Activated CD4-positive, alpha-beta T cell treated with anti-CD3 and anti-CD28 coated beads, Interleukin-2, Interleukin-4, amounts not matched to agents 100 ng/mL and 50 ng/mL, durations not matched to agents 16 hours and 8 hours (primary cell): Measurements from ENCODE around the gene STX16.

Source experiments
- DNase-seq: peaks from one replicate; pipeline ENCODE4 v3.0.0-alpha.2; 2020; ENCODE audit warnings: low spot score

STX16 gene

DNA sequence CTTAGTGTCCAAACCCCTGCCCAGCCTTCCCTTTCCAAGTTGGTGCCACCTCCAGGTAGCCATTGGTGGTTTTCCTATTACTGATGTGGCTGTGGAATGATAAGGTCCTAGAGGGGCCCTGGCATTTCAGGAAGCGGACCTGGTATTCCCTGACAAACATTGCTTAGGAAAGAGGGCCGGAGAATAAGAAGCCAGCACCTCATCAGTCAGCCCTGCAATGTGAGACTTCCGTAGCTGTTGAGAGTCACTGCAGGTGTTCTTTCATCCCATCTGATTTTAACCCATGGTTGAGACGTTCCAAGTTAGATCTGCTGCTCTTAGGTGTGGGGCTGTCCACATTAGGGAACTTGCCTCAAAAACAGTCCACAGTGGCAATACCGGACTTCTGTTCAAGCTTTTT lies 26.7 kb downstream of the STX16 start:
- DNase-seq, result no peak

DNA sequence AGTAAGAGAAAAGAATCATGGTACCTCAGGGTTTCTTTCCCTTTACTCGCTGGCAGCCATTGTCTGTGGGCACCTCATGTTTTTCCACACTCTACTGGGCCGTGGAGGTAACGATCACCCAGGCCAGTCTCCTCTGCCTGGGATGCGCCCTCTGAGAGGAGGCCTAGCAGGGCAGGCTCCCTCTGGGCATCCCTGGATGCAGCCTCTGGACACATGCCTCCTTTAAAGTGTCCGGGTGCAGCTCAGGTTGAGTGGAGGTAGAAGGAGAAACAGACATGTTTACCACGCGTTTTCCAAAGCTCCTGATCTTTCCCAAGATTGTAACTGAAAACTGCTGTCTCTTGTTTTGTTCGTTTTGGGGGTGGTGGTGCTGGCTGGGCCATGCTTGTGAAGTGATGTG lies 27.7 kb downstream of the STX16 start:
- no peak for DNase-seq

DNA sequence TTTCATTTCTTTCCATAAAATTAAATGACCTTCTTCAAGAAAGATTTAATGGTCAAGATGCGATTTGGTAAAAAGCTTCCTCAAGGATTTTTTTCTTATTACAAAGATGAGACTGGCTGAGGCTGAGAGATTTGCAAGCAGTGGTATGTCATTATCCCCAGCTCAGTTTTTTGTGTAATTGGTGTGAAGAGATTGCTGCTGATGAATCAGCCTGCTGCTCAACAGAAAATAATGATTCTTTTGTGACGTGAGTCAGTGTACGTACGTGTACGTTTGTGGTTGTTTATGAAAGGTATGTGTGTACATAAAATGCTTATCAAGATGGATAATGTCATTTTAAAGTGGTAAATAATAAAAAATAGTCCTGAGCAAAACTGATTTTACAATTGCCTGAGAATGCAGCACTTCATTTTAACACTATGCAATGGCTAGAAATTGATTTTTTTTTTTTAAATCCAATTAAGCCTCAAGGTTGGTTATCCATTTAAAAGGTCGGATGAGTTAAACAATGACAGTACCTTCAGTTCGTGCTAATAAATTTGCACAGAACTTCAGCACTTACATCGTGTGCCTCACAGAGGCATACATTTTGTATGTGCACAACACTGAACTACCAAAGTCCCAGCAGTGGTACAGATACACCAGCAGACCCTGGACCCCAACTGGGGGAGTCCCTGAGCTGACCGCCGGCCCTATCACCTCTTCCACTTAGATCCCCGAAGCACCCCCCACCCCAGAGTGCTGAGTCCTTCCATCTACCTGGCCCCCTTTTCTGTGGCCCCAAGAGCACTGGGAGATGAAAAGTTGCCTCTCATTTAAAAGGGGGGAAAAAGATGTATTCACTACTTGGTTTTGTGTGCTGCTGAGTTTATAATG lies 31.8 kb downstream of the STX16 start:
- DNase-seq, result no peak

DNA sequence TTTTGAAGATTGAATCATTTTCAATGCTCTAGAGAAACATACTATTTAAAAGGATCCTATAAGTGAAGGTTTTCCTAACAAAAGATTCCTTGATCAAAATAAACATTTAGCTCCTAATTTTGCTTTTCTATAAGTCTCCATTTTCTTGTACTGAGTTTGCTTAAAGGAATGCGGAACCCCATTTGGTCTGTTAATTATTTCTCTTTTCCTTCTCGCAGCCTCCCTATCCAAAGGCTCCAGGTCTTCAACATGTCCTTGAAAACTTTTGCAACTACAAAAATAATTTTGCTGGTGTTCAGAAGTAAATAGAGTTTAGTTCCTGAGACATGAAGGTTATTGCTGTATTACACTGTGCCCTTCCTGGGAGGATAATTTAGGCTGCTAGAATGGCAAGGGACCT lies 33.2 kb downstream of the STX16 start:
- no peak for DNase-seq

DNA sequence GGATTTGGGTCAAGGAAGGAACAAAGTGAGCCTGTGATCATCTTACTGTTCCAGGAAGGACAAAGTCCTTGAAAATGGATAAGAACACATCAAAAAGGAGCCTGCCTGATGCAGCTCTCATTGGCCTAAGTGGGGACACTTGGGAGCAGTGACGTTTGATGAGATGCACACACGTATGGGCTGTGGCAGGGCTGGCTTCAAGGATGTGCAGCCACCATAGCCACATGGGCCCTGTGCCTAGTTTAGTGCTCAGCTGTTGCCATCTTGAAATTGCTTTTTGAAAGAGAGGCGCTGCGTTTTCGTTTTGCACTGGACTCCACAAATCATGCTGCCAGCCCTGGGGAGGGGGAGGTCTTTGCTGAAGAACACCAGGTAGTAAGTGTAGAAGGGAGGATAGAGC lies 34.9 kb downstream of the STX16 start:
- DNase-seq, result no peak

DNA sequence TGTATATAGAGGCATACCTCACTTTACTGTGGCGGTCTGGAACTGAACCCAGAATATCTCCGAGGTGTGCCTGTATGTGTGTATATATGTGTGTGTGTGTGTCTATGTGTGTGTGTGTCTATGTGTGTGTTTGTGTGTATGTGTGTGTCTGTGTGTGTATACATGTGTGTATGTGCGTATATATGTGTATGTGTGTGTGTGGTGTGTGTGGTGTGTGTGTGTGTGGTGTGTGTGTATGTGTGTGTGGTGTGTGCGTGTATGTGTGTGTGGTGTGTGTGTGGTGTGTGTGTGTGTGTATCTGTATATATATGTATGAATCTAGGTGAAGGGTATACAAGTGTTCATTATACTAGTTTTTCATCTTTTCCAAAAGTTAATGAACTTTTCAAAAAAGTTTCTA lies 37.3 kb downstream of the STX16 start:
- no peak for DNase-seq

DNA sequence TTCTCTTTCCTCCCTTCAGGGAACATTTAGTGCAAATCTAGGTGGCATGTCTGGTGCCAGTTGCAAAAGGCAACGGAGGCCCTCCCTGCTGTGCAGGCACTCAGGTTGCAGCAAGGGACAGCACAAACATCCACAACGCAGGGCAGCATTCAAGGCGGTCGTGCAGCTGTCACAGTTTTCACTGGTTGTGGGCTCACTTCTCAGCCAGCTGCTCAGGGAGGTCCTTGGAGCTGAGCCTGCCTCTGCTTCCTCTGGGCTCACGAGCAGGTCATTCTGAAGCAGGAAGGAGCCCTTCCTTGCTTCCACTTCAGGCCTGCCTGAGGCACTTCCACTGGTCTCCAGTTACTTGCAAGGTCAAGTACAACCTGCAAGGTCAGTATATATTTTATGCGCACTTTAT lies 37.8 kb downstream of the STX16 start:
- no peak for DNase-seq

DNA sequence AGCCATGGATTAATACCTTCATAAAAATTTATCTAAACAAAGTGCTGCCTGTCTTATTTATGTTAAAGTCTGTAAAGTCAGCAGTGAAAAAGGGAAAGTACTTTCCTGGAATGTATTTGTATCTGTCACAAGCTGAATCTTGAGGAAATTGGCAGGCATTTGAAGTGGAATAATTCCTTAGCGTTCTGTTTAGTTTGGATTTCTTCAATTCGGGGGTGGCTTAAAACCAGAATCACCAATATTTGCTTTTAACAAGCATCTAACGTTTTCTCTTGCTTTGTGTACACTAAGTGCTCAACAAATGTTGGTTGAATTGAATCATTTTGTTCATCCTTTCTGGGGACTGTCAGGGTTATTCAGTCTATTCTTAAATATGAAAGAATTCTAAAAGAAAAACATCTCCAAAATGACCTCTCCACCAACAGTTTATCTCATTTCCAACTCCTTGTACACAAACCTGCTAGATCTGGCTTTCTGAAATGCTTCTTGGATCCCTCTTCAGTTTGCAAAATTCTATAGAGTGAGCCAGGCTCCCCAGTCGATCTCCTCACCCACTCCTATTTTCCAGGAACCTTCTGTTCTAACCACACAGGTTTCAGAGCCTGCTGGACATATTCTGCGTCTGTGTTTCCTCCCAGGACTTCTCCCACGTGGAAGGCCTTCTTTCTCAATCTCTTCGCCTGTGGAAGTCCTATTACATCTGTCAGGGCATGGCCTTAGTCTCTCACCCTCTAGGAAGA lies 39.5 kb downstream of the STX16 start:
- no peak for DNase-seq

DNA sequence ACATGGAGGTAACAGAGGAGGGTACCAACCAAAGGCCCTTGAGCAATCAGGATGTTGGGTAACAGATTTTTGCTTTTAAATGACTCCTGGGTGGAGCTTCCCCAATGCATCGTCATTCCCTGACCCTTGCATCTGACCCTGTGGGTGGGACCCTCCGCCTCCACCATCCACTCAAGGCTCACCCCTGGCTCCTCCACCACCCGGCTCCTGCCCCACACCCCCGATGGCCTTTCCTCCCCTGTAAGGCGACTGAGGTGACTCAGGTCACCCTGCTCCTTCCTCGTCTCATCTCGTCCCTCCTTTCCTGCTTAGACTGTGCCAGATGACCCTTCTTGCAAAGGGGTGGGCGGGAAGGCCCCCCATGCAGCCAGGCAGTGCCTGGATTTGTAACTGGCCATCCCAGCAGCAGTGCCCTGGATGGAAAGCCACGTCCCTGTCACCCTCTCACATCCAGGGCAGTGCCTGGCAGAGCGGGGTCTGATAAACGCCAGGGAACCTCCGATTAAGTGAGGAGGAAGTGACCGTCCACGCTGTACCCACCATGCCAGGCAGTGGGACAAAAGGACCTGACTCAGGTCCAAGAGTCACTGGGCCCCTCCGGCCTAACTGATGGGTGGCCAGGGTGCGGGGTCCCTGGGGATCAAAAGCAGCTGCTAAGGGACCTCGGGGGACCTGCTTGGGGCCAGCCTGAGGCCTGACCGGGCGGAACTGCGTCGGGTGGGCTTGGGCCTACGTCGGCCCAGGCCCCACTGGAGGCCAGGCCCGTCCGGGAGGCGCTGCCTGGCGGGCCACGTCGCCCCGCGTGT lies 40.9 kb downstream of the STX16 start:
- no peak for DNase-seq

DNA sequence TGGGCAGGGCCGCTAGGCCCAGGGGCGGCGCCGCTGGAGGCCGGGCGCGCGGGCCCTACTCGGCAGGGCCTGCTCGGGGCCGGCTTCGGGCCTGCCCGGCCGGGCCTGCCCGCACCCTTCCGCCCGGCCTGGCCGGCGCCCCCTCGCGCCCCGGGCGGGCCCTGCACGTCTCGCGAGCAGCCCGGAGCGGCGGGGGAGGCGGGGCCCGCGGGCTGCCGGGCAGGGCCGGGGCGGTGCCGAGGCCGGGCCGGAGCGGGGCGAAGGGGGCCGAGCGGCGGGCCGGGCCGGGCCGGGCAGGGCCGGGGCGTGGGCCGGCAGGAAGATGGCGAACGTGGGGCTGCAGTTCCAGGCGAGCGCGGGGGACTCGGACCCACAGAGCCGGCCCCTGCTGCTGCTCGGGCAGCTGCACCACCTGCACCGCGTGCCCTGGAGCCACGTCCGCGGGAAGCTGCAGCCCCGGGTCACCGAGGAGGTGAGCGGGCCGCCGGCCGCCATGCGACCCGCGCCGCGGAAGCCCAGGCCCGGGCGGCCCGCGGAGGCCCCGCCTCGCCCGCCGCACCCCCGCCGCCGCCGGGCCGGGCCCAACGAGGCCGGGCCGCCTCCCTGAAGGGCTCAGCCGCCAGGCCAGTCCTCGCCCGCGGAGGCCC lies 41.6 kb downstream of the STX16 start, which contains the start of gene NPEPL1:
NPEPL1 (plus strand) TSS at position 222 of the 647 bp plus-strand sequence; CDS start at position 323, 101 bp downstream.
- peak; percentile 44 for DNase-seq

DNA sequence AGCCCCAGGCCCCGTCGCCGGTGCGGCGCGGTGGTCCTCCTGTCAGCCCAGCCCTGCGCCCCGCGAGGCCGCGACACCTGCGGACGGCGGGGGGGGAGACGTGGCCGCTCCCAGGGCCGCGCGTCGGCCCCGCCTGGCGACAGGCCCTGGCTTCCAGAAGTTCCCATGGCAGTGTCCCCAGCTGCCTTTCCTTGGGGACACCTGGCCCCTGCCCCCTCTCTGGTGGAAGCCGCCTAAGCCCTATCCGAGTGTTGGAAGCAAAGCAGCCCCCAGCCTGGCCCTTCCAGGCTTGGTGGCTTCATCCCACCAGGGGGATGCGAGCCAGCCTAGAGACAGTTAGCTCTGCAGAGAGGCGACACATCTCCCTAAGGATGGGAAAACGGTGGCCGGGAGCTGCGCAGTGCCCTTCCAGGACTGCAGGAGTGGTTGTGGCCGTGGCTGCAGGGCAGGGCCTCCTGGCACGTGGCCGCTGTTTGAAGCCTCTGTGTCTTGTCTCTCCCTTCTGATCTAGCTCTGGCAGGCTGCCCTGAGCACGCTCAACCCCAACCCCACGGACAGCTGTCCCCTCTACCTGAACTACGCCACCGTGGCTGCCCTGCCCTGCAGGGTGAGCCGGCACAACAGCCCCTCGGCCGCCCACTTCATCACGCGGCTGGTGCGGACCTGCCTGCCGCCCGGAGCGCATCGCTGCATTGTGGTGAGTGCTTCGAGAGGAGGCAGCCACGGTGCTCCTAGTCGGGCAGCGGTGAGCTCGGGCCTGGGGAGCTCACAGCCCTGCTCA lies 42.3 kb downstream of the STX16 start:
- DNase-seq, result no peak

DNA sequence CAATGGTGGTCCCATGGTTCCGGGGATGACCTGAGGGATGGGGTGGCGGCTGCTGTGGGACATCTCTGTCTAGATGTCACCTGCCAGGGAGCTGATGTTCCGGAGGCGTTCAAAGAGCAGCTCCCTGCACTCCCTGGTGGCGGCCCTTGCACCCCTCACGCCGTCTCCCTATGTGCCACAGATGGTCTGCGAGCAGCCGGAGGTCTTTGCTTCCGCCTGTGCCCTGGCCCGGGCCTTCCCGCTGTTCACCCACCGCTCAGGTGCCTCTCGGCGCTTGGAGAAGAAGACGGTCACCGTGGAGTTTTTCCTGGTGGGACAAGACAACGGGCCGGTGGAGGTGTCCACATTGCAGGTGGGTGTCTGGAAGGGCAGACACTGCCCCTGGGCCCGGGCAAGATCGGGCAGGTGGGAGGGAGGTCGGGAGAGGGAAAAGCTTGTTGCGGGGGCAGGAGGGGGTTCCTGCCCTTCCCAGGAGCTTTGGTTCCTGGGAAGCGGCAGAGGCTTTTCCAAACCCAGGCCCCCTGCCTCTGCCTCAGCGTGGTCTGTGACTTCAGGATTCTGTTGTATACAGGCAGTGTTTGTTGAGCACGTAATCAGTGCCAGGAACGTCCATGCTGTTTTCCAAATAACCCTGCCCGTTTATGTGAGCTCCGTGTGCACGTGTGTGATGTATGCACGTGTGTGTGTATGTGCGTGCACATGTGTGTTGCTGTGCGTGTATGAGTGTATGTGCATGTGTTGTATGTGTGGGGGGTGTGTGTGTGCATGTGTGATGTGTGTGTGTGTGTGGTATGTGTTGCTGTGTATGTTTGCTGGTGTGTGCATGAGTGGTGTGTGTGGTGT lies 43.4 kb downstream of the STX16 start:
- DNase-seq, result no peak

DNA sequence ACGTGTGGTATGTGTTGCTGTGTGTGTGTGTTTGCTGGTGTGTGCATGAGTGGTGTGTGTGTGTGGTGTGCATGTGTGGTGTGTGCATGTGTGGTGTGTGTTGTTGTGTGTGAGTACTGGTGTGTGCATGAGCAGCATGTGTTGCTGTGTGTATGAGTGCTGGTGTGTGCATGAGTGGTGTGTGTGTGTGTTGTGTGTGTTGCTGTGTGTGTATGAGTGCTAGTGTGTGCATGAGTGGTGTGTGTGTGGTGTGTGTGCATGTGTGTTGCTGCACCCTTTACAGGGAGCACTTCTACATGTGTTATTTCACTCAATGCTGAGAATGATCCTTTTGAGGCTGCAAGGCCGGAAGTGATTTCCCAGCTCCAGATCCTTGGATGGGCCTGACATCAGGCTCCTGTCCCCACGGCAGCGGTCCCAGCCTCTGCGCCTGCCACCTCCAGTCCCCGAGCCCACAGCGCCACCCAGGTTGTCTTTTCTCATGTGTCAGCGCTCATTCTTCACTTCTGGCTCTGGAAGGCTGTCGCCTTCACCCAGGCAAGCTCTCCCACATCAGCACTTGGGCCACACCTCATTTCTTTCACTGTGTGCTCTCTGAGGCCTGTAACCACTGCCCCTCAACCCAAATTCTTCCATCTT lies 44.1 kb downstream of the STX16 start:
- no peak for DNase-seq

DNA sequence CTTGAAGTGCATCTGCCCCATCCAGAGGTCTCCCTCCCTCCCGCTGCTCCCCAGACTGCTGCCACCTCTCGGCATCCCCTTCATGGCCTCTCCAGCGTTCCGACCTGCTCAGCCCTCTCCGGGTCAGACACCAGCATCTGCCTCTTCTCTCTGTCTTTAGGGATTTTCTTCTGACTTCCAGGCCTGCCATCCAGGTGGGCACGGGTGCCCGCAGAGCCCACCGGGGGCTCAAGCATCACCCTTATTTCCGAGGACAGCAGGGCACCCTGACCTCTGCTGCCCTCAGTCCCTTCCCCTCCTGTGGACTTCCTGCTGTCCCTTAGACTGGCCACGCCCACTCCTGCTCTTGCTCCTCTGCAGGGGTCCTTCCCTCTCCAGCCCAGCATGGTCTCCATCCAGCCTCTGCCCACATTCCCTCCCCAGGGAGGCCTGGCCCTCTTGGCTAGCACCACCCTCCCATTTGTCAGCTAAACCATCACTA lies 44.9 kb downstream of the STX16 start:
- DNase-seq, result no peak

DNA sequence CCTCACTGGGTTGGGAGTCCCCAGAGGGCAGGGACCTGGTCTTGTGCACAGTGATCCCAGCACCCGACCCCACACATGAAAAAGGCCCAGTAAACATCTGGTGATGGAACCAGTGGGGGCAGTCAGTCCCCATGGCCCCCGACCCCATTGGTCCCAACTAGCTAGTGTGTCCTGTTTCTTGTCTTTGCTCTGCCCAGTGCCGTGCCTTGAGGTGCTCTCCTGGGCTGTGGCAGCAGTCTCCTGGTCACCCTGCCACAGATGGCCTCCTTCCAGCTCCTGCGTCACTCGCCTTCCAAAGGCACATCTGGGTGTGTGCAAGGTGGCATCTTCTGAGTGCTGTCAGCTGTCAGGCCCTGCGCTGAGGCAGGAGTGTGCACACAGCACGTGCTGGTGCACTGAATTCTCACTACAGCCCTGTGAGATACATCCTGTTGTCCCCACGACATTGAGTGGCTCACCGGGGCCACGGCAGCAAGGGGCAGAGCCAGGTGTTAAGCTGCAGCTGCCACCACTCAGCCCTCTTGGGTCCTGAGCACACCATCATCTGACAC lies 45.4 kb downstream of the STX16 start:
- DNase-seq, result no peak

DNA sequence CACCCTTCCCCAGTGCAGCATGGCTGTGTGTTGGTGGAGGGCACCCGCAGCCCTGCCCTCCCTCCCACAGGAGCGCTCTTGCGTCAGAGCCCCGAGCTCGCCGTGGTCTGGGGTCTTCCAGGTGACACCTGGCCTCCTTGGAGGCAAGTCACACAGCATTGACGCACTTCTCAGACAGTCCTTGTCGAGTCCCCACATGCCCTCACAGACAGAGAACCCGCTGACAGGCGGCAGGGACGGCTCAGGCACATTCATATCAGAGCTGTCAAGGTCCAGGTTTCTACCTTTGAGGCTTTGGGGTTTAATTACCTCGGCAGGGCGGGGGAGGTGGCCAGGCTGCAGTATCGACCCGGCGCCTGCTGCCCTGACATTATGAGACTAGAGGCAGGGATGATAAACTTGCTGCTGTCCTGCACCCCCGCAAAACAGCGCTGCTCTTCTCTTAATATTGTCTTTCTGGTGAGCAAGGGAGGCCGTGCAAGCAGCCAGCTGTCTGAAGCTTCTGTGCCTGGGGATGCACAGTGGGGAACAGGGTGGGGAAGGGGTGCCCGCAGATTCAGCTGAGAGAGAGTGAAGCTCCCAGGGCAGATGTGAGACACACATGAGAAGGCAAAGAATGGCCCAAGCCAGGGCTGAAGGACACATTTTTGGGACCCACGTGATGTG lies 46.3 kb downstream of the STX16 start:
- no peak for DNase-seq

DNA sequence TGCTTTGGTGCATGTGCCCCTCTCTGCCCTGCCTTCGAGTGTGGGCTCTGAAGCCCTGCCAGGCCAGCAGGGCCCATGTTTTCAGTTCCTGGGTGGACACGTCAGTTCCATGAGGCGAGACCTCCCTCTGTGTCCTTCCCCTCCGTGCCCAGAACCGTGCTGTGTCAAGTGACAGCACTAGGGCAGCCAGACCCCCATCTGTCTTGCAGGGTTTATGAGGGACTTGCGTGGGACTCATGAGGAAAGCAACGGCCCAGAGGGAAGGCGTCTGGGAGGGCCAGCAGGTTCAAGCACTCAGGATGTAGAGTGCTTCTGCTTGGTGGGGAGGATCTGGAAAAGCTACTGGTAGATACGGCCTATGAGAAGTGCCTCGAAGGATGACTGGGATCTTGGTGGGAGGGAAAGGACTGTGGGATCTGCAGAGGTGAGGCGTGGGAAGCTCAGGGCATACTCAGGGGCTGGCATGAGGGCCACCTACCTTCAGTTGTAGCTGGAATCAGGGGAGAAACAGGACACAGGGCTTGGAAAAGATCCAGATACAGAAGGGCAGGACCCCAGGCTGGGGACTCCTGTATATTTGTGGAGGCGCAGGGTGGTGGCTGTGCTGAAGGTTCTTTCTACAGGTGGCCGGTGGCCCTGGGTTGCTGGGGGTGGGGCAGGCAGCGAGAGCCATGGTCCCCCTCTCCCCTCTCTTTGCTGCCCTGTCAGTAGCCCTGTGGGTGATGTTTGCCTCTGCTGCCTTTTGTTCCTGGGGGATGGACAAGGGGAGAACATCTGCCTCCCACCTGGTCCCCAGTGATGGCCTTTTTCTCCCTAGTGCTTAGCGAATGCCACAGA lies 47.0 kb downstream of the STX16 start:
- no peak for DNase-seq
